Activated CD4-positive, alpha-beta T cell treated with anti-CD3 and anti-CD28 coated beads, Interleukin-2, Interleukin-6, amounts not matched to agents 100 ng/mL and 50 ng/mL, durations not matched to agents 16 hours and 8 hours (primary cell): ENCODE data around the gene TOGARAM2.

Source experiments
- DNase-seq: peaks from one replicate; pipeline ENCODE4 v3.0.0-alpha.2; 2020

Gene TOGARAM2

DNA sequence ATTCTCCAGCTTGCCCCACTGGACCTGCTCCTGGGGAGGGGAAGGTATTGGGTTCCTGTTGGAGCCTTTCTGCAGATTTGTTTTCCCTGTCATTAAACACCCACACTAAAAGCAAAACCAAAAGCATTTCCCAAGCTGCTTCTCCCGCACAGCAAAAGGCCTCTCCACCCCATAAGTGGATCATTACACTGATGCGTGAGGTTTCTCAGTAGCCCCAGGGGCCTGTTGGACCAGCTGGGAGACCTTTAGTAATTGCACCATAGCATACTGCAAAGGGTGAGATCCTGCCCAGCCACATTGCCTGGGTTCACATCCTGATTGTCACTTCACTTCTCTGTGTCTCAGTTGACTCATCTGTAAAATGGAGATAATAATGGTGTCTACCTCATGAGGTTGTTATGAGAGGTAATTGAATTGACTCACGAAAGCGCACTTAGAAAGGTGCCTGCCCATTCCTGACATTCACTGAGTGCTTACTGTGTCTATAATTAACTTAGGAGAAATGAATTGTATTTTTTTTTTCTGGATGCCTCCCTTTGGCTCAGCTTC, 43.9 kb downstream of the TOGARAM2 start:
- DNase-seq, result no peak

- DNase-seq, result no peak
Measured at GRCh38 chr2:29025711-29026110, 44.6 kb downstream of the TOGARAM2 start.

DNA sequence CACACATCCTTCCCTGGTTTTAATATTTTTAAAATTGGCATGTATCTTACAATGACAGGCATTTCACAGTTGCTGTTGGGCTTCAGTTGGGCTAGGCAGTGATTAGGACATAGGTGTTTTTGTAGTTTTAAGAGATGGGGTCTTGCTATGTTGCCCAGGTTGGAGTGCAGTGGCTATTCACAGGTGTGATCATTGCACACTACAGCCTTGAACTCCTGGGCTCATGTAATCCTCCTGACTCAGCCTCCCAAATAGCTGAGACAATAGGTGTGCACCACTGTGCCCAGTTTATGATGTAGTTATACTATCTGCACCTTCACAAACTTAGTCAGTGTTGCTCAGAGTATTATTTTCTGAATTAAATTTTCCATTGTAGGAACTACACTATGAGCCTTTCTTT, 49.9 kb downstream of the TOGARAM2 start:
- DNase-seq, result no peak

- no peak for DNase-seq
Measured at GRCh38 chr2:29032189-29032588, 51.1 kb downstream of the TOGARAM2 start.

- no peak for DNase-seq
Measured at GRCh38 chr2:29033172-29033571, 52.1 kb downstream of the TOGARAM2 start.

DNA sequence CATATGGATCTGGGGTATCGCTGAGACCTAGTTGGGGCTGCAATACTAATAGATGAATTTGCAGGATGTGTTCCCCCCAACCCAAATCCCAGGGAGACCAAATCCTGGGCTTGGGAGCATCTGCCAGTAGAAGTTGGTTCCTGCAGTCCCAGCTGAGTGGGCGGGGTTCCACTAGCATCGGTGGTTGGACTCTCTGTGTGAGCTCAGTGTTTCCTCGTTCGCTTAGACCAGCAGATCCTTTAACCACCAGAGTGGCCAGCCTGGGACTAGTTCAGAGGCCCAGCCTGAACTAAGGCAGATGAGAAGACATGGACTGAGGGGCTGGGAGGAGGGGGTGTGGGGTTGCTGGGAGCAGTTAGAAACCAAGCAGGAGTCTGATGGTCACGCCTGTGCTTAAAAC, 52.6 kb downstream of the TOGARAM2 start:
- no peak for DNase-seq

DNA sequence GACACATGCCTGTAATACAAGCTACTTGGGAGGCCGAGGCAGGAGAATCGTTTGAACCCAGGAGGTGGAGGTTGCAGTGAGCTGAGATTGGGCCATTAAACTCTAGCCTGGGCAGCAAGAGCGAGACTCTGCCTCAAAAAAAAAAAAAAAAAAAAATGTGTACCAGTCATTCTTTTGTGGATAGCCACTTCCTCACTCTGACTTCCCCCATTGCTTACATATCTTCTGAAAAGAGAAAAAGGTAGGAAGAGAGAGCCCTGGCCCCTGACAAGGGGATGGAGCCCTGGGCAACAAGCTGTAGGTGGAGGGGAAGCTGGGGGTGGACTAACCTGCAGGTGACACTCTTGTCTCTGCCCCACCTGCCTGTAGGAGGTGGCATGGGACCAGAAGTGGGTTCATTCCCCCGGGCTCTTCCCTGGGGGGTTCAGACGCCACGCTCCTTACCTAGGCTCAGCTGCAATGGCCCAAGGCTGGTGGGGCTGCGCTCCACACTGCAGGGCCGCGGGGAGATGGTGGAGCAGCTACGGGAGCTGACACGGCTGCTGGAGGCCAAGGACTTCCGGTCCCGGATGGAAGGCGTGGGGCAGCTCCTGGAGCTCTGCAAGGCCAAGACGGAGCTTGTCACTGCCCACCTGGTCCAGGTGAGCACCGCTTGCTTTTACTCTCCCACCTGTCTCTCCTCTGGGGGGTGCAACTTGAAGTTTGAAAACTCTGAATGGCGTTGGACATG, 54.1 kb downstream of the TOGARAM2 start:
- DNase-seq, result no peak

DNA sequence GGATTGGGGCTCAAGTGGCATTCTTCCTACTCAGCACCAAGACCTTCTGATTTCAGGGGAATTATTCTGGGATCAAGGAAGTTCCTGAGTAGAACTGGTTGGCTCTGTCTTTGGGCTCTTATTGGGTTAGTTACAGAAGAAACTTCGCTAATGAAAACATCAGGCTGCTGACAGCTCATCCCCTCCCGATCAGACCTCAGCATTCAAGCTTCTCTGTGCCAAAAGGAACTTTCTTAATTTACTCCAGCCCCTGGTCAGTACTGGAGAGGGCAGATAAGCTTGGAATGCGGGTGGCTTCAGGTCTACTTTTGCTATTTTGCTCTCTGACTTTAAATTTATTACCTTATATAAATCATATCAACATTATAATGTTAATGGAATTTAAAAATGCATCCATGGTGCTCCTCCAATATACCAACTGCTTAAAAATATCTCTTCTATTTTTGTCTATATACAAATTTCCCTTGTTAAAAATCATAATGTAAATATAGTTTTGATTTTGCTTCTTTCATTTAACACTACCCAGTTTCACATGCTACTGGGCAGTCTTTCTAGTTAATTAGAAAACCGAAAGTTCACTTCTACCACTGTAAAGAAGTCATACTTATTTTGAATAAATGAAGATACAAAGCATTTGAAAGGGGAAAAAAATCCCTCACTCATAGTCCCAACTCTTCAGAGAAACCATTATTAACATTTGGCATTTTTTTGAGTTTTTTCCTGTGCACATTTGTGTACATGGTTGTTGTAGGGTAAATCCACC, 58.8 kb downstream of the TOGARAM2 start:
- DNase-seq, result no peak

DNA sequence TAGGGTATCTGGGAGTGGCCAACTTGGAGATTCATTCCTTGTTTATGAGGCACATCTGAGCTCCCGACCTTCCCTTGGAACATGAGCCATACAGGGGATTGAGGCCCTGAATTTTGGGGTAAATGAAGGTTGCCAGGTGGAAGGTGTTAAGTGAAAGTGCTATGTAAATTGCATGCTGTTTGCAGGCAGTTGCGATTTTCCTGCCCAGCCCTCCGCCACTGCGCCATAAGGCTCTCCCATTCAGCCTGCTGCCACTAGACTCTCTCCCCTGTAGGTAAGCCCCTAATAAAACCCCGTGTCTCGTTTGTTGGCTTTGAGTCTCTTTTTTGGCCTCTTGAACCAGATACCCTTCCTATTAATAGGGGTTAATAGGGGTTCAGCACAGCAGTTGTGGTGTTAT, 59.5 kb downstream of the TOGARAM2 start:
- DNase-seq, result no peak

DNA sequence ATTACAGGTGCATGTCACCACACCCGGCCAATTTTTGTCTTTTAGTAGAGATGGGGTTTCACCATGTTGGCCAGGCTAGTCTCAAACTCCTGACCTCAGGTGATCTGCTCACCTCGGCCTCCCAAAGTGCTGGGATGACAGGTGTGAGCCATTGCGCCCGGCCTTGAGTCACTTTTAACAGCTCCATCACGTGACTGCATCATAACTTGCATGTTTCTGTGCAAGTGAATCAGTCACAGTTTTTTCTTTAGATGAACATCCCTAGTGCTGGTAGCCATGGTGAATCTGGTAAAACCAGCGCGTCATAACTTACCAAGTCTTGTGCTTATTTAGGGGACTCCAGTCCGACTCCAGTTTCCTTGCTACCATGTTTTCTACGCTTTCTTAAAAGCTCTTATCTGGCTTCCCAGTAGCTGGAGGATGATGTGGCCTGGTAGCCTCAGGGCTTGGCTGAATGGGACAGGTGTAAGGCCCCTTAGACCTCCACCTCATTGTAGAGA, 60.1 kb downstream of the TOGARAM2 start:
- DNase-seq, result no peak

GRCh38 chr2:29042561-29043075, 61.5 kb downstream of the TOGARAM2 start:
- no peak for DNase-seq

DNA sequence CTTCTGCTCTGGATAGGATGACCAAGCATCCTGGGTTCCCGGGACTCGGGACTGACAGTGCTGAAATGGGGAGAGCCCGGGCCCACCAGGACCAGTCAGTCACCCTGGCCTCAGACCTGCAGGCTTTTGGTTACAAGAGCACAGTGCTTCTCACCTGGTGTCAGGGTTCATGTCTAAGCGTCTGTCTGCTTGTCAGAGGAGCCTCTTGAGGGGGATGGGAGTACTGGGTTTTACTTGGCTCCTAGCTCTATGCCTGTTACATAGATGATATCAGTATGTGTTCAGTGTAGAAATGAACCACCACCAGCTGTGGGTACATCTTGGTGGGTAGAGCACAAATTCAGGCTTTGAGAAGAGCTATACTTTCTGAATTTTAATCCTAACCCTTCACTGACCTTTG, 63.4 kb downstream of the TOGARAM2 start:
- no peak for DNase-seq

- DNase-seq, result no peak
Measured at GRCh38 chr2:29046321-29046720, 65.2 kb downstream of the TOGARAM2 start.

GRCh38 chr2:29047083-29047845, 66.2 kb downstream of the TOGARAM2 start:
- no peak for DNase-seq

- DNase-seq, result no peak
Measured at GRCh38 chr2:29050591-29050990, 69.5 kb downstream of the TOGARAM2 start.

DNA sequence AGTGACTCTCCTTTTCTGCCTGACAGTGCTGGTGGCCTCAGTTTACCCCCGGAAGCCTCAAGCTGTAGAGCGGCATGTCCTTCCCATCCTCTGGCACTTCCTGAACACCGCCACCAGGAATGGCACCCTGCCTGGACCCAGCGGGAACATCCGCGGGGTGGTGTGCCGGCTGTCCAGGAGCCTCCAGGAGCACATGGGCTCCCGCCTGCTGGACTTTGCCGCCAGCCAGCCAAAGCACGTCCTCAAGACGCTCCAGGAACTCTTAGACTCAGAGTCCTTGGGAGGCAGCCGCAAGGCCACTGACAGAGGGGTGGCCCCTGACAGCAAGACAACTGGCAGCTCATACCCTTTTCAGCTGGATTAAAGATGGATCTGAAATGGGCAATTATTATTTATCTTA, 70.6 kb downstream of the TOGARAM2 start:
- DNase-seq, result no peak

DNA sequence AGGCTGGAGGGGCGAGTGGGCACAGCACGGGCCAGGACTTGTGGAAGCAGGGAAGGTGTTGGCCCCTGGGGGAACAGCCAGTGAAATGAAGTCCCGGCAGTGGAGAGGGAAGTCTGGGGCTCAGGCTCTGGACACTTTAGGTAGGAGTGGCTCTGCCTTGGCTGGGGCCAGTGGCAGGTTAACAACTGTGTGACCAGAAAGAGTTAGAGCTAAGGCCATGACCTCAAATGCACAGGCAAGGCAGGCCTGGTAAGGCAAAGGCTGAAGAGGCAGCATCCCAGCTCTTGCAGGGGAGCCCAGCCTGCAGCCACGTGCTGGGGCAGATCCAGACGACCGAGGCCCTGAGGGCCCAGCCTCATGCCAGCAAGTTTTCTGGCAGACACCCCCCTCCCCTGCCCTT, 71.7 kb downstream of the TOGARAM2 start:
- DNase-seq, result no peak

DNA sequence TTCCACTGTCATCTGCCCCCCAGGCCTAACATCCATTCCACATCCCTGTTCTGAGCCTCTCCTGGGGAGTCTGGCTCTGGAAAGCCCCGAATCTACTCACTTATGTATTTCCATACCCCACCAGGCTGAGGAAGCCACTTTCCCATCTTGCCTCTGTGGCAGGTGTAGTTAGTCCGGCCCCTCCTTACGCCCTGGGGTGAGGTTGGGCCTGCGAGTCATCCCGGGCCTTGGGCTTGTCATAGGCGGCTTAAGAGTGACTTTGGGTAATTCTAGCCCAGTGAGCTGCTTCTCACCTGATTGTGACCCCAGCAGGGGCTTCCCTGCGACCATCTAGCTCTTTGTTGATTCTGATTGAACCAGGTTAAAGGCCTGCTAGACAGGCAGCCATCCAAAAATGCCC, 72.1 kb downstream of the TOGARAM2 start:
- no peak for DNase-seq

DNA sequence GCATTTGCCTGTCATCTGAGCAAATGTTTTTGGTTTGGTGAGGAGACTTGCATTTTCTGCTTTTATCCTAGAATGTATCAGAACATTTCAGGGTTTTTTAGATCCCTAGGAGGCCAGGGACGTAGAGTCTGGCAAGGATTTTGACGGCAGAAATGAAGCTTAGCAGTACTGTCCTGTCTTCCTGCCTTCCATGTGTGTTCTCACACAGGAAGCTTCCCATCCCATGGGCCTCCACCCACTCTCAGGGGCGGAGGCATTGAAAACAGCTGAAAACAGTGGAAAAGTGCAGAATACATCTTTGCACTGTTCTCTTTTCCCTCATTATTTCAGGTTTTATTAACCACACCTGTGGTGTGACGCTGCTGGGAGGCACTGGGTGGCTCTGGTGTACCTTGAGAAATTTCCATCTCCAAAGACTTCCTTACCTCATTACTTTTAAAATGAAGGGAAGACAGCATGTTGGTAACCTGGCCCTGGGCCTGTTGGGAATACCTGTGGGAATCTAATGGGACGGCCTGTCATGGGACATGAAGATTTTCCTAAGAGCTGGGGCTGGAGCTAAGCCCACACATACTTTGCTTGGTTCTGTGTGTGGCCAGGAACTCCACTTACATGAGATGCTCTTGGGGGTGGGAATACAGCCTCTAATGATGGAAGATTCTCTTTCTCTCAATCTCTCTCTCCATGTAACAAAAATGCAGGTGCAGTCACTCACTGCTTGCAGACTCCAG, 72.7 kb downstream of the TOGARAM2 start:
- DNase-seq, result no peak

GRCh38 chr2:29054430-29054829, 73.3 kb downstream of the TOGARAM2 start:
- DNase-seq, result no peak

GRCh38 chr2:29055601-29056000, 74.5 kb downstream of the TOGARAM2 start:
- no peak for DNase-seq

DNA sequence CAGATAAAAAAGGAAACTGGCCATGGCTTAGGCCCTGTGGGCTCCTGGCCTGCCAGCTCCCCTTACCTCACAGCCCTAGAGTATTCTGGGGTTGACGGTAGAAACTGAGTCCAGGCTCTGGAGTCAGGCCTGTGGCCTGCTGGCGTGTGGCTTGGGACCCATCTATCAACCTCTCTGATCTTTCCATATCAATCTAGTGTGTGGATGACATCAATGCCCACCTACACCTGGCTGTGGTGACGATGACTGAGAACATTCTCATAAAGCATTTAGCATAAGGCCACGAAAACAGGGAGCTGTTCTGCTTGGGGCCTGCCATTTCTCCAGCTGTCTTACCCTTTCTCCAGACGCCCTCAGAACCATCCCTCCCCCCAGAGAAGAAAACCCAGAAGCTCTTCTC, 75.4 kb downstream of the TOGARAM2 start:
- no peak for DNase-seq
